B cell (primary cell): ENCODE data around the gene PRSS33. TPM values are rescaled to one million over a fixed set of nuclear protein-coding genes. Genes with fewer than 3 reads are reported as not detected.

Source experiments
- ATAC-seq: fragments of 200-7000 bp; cut with Tn5 transposase; one replicate; pipeline ENCODE4 v1.10.0; 2021; ENCODE audit warnings: low read depth, mild to moderate bottlenecking, moderate number of reproducible peaks, moderate library complexity
- CTCF ChIA-PET: fragments of 350-600 bp; sonication (Branson Sonifier 250); formaldehyde crosslinking; loops from one replicate; lab custom pipeline; 2021; ENCODE audit warnings: antibody characterized with exemption, inconsistent platforms; lab: Charles Lee
- POLR2A ChIA-PET: fragments of 350-600 bp; sonication (Branson Sonifier 250); formaldehyde crosslinking; loops from one replicate; lab custom pipeline; 2021; ENCODE audit warnings: antibody characterized with exemption; lab: Charles Lee
- DNase-seq: peaks from one replicate; pipeline ENCODE4 v3.0.0; 2013
- H2AFZ ChIP-seq: 2 replicates; pipeline ENCODE4 v1.6.1; 2012; ENCODE audit warnings: mild to moderate bottlenecking, low read depth, low read length; ENCODE audit not compliant: insufficient read depth, poor library complexity, severe bottlenecking
- H3K27ac ChIP-seq, 2 donors: 1 replicate in 1 of 2; 2 replicates in 1 of 2; pipeline ENCODE4 v1.5.1; 2012 to 2013; ENCODE audit warnings: low read length in 2 of 2, mild to moderate bottlenecking in 2 of 2, moderate library complexity in 1 of 2
- H3K27me3 ChIP-seq, 4 experiments: fragments of 200-600 bp in 1 of 4; sonication (generic) in 1 of 4; replicated peaks in 1 of 4; 1 replicate in 2 of 4; 2 replicates in 2 of 4; pipeline versions ENCODE4 v1.6.1 to v1.7.0; 2013 to 2016; ENCODE audit warnings: low read length in 3 of 4, mild to moderate bottlenecking in 2 of 4, mixed read lengths in 1 of 4, moderate library complexity in 1 of 4; ENCODE audit not compliant: insufficient read depth in 4 of 4, control insufficient read depth in 3 of 4; ENCODE audit errors: control extremely low read depth in 1 of 4
- H3K36me3 ChIP-seq, 2 experiments: replicated peaks in 1 of 2; 1 replicate in 1 of 2; 2 replicates in 1 of 2; pipeline versions ENCODE4 v1.6.1 to v1.7.1; 2013; ENCODE audit warnings: low read length in 1 of 2; ENCODE audit not compliant: insufficient read depth in 2 of 2, control insufficient read depth in 1 of 2; ENCODE audit errors: control extremely low read depth in 1 of 2, extremely low read depth in 1 of 2
- H3K4me1 ChIP-seq, 2 donors: fragments of 200-600 bp in 1 of 2; sonication (generic) in 1 of 2; 1 replicate in 1 of 2; 2 replicates in 1 of 2; pipeline versions ENCODE4 v1.5.1 to v1.6.1; 2013 to 2017; ENCODE audit warnings: low read length in 2 of 2; ENCODE audit not compliant: control insufficient read depth in 2 of 2, insufficient read depth in 2 of 2
- H3K4me2 ChIP-seq: replicated peaks from 2 replicates; pipeline ENCODE3; 2012; ENCODE audit warnings: mild to moderate bottlenecking, low read depth, low read length; ENCODE audit not compliant: poor library complexity, severe bottlenecking
- H3K4me3 ChIP-seq, 5 experiments: fragments of 200-600 bp in 1 of 5; sonication (generic) in 1 of 5; 1 replicate in 3 of 5; 2 replicates in 2 of 5; pipeline versions ENCODE4 v1.5.1 to v1.7.0; 2011 to 2016; ENCODE audit warnings: low read length in 4 of 5, mild to moderate bottlenecking in 4 of 5, low read depth in 2 of 5, control low read depth in 1 of 5, moderate library complexity in 1 of 5; ENCODE audit not compliant: insufficient read depth in 1 of 5; ENCODE audit errors: control extremely low read depth in 1 of 5, extremely low read depth in 1 of 5
- H3K79me2 ChIP-seq: fragments of 200-600 bp; sonication (generic); one replicate; pipeline ENCODE4 v1.6.0; 2016; ENCODE audit warnings: low read length; ENCODE audit not compliant: control insufficient read depth, insufficient read depth
- H3K9ac ChIP-seq: fragments of 200-600 bp; sonication (generic); 2 replicates; pipeline ENCODE4 v1.6.1; 2017; ENCODE audit warnings: mild to moderate bottlenecking, low read length, moderate library complexity
- H3K9me3 ChIP-seq, 3 donors: one replicate each; pipeline versions ENCODE4 v1.6.1 to v1.7.1; 2013; ENCODE audit warnings: low read length in 2 of 3; ENCODE audit not compliant: control insufficient read depth in 2 of 3, insufficient read depth in 1 of 3; ENCODE audit errors: control extremely low read depth in 1 of 3
- H4K20me1 ChIP-seq: 2 replicates; pipeline ENCODE4 v1.6.0; 2012; ENCODE audit warnings: mild to moderate bottlenecking, low read length; ENCODE audit not compliant: insufficient read depth, control insufficient read depth, poor library complexity, severe bottlenecking
- H3K27ac Mint-ChIP-seq: one replicate; pipeline ENCODE4 v1.8.0; 2021; ENCODE audit warnings: mixed read lengths
- H3K27me3 Mint-ChIP-seq: one replicate; pipeline ENCODE4 v1.8.0; 2021; ENCODE audit warnings: mixed read lengths
- H3K4me1 Mint-ChIP-seq: one replicate; pipeline ENCODE4 v1.8.0; 2021; ENCODE audit warnings: mixed read lengths
- H3K4me3 Mint-ChIP-seq: one replicate; pipeline ENCODE4 v1.8.0; 2021; ENCODE audit warnings: mixed read lengths
- H3K9me3 Mint-ChIP-seq: one replicate; pipeline ENCODE4 v1.8.0; 2022; ENCODE audit warnings: mixed read lengths; ENCODE audit not compliant: insufficient read depth
- CTCF ChIP-seq: fragments of 200-600 bp; IDR thresholded peaks from one replicate; pipeline ENCODE4 v1.8.0; 2022; ENCODE audit warnings: antibody characterized with exemption, mild to moderate bottlenecking
- EZH2 ChIP-seq: IDR thresholded peaks from 2 replicates; pipeline ENCODE4 v1.6.1; 2012; ENCODE audit warnings: borderline replicate concordance, low read depth, mild to moderate bottlenecking, moderate library complexity, low read length; ENCODE audit not compliant: insufficient read depth, poor library complexity, severe bottlenecking
- WGBS: methylation state at CpG from one replicate; pipeline ENCODE4 v1.1.5; 2013; ENCODE audit warnings: missing lambda C conversion rate; ENCODE audit not compliant: insufficient coverage; 5-methylcytosine and 5-hydroxymethylcytosine counted together
- intact Hi-C: fragments of 100-400 bp; cut with micrococcal nuclease; formaldehyde crosslinking; loops from one replicate; pipeline ENCODE4 v1.10.0; 2022
- polyA plus RNA-seq: library from polyadenylated mRNA; depleted of rRNA; stranded (reverse); fragments of >200 nt; gene quantifications from 2 replicates; pipeline ENCODE4 v1.2.3, GENCODE V29; 2012
- total RNA-seq, 2 donors: library from RNA; stranded (reverse); fragments of 120-200 nt in 1 of 2; gene quantifications; 1 replicate in 1 of 2; 2 replicates in 1 of 2; pipeline versions ENCODE4 v1.2.3 to v1.2.4, GENCODE V29; 2013 to 2022

PRSS33 gene
- total and polyA plus RNA-seq, 2 donors (not counting 1 experiment from before 2014, with no cell fraction given) = not detected

GRCh38 chr16:2798723-2799204 lies 11.4 kb upstream of the PRSS33 start:
- Mint-ChIP-seq H3K4me3 (no peak overlapping the region), H3K4me1 (no peaks in the 10 kb centered on the region), H3K27me3 (peaks cover 17% of the 10 kb centered on the region), H3K27ac (no peak overlapping the region), H3K9me3 (no peaks in the 10 kb centered on the region)
- DNase-seq (no peak), ATAC-seq (no peak)
- Histone ChIP-seq H3K27ac (no peak overlapping the region), H3K36me3 (no peaks in the 10 kb centered on the region), H3K27me3 (peaks cover 0 to 7% (median 2%) of the 10 kb centered on the region in 4 experiments), H3K9me3 (peaks cover 0 to 2% (median 0%) of the 10 kb centered on the region in 3 donors), H2AFZ (no peak overlapping the region), H3K79me2 (no peaks in the 10 kb centered on the region), H3K9ac (no peak overlapping the region), H3K4me1 (no peaks in the 10 kb centered on the region), H3K4me2 (no peak overlapping the region), H3K4me3 (no peak overlapping the region), H4K20me1 (no peaks in the 10 kb centered on the region)
- 93% methylated on average over 37 of the region's 39 CpGs for WGBS
- TF ChIP-seq CTCF = no peak
- TF ChIP-seq EZH2 = no peak
- ChIA-PET CTCF (no interaction called here), POLR2A (no interaction called here)
- intact Hi-C loops = no loop called here

- Histone ChIP-seq H3K27me3 (peaks cover 0 to 11% (median 5%) of the 10 kb centered on the region in 4 experiments), H2AFZ (no peak overlapping the region), H3K9ac (no peak overlapping the region), H4K20me1 (no peaks in the 10 kb centered on the region), H3K4me1 (no peaks in the 10 kb centered on the region), H3K36me3 (no peaks in the 10 kb centered on the region), H3K9me3 (no peaks in the 10 kb centered on the region), H3K4me2 (no peak overlapping the region), H3K27ac (no peak overlapping the region), H3K79me2 (no peaks in the 10 kb centered on the region), H3K4me3 (no peak overlapping the region)
- no peaks in the 10 kb centered on the region for H3K9me3 Mint-ChIP-seq
- intact Hi-C loops = no loop called here
- H3K27ac Mint-ChIP-seq = no peak overlapping the region
- POLR2A ChIA-PET = no interaction called here
- ATAC-seq (no peak), DNase-seq (no peak)
- CTCF ChIA-PET = no interaction called here
- H3K4me1 Mint-ChIP-seq = no peaks in the 10 kb centered on the region
- WGBS = 64% methylated on average over 4 of the region's 7 CpGs
- no peak overlapping the region for H3K4me3 Mint-ChIP-seq
- H3K27me3 Mint-ChIP-seq = peaks cover 34% of the 10 kb centered on the region
- TF ChIP-seq EZH2 = no peak
- TF ChIP-seq CTCF = no peak
These were observed 8.2 kb upstream of the PRSS33 start for GRCh38 chr16:2795395-2796143.
